HepG2 (cell line): ENCODE measurements around the gene PHF19. TPM values are rescaled to one million over a fixed set of nuclear protein-coding genes. Genes with fewer than 3 reads are reported as not detected.

Experiments
- AGO1 ChIP-seq: fragments of 200-400 bp; formaldehyde crosslinking; IDR thresholded peaks from 2 replicates; pipeline ENCODE4 v1.6.1; 2017; ENCODE audit warnings: mild to moderate bottlenecking, low read depth, low read length, moderate library complexity; ENCODE audit not compliant: poor library complexity, severe bottlenecking
- GLMP ChIP-seq: sonication (generic); formaldehyde crosslinking; IDR thresholded peaks from 2 replicates; pipeline ENCODE4 v1.9.0; 2021; ENCODE audit warnings: missing genetic modification reagents, mild to moderate bottlenecking, borderline replicate concordance
- HES4 ChIP-seq: sonication (generic); formaldehyde crosslinking; IDR thresholded peaks from 2 replicates; pipeline ENCODE4 v1.9.0; 2021; ENCODE audit warnings: mild to moderate bottlenecking, missing genetic modification reagents, borderline replicate concordance
- MYPOP ChIP-seq: sonication (generic); formaldehyde crosslinking; IDR thresholded peaks from 2 replicates; pipeline ENCODE4 v1.8.1; 2023; ENCODE audit warnings: mild to moderate bottlenecking, moderate library complexity, missing genetic modification reagents
- NFKB2 ChIP-seq: sonication (generic); formaldehyde crosslinking; IDR thresholded peaks from 2 replicates; pipeline ENCODE4 v1.4.0; 2020; ENCODE audit warnings: missing genetic modification reagents, borderline replicate concordance
- NFYC ChIP-seq: IDR thresholded peaks from 2 replicates; pipeline ENCODE4 v1.6.1; 2016; ENCODE audit warnings: missing genetic modification reagents, missing compliant biosample characterization
- NKX3-1 ChIP-seq: sonication (generic); formaldehyde crosslinking; IDR thresholded peaks from 2 replicates; pipeline ENCODE4 v1.5.0; 2020; ENCODE audit warnings: missing genetic modification reagents
- PHB2 ChIP-seq: fragments of 450-650 bp; IDR thresholded peaks from 2 replicates; pipeline ENCODE4 v1.6.1; 2018; ENCODE audit not compliant: partially characterized antibody
- REXO4 ChIP-seq: sonication (generic); formaldehyde crosslinking; IDR thresholded peaks from 2 replicates; pipeline ENCODE4 v1.8.0; 2022; ENCODE audit warnings: missing genetic modification reagents, mild to moderate bottlenecking, borderline replicate concordance
- TFDP2 ChIP-seq: sonication (generic); formaldehyde crosslinking; IDR thresholded peaks from 2 replicates; pipeline ENCODE4 v1.4.0; 2020; ENCODE audit warnings: missing genetic modification reagents
- ZBTB20 ChIP-seq: sonication (generic); formaldehyde crosslinking; IDR thresholded peaks from 2 replicates; pipeline ENCODE4 v1.8.1; 2023; ENCODE audit warnings: missing genetic modification reagents, low read depth, mild to moderate bottlenecking, borderline replicate concordance
- ZBTB4 ChIP-seq: sonication (generic); formaldehyde crosslinking; IDR thresholded peaks from 2 replicates; pipeline ENCODE4 v1.4.0; 2020; ENCODE audit warnings: missing genetic modification reagents, mild to moderate bottlenecking, borderline replicate concordance
- ZNF496 ChIP-seq: sonication (generic); formaldehyde crosslinking; IDR thresholded peaks from 2 replicates; pipeline ENCODE4 v1.8.1; 2023; ENCODE audit warnings: mild to moderate bottlenecking, moderate library complexity, missing genetic modification reagents; ENCODE audit not compliant: insufficient replicate concordance
- ZNF572 ChIP-seq: sonication (generic); formaldehyde crosslinking; IDR thresholded peaks from 2 replicates; pipeline ENCODE4 v1.5.1; 2020; ENCODE audit warnings: mild to moderate bottlenecking, missing genetic modification reagents
- ZNF7 ChIP-seq: IDR thresholded peaks from 2 replicates; pipeline ENCODE4 v1.6.1; 2016; ENCODE audit warnings: missing biosample characterization, missing genetic modification reagents
- ZNF713 ChIP-seq: sonication (generic); formaldehyde crosslinking; IDR thresholded peaks from 2 replicates; pipeline ENCODE4 v1.4.0; 2020; ENCODE audit warnings: mild to moderate bottlenecking, missing genetic modification reagents
- ZNF891 ChIP-seq: sonication (generic); formaldehyde crosslinking; IDR thresholded peaks from 2 replicates; pipeline ENCODE4 v1.5.0; 2020; ENCODE audit warnings: mild to moderate bottlenecking, missing genetic modification reagents
- polyA plus RNA-seq, 8 experiments: library from polyadenylated mRNA; depleted of rRNA in 3 of 8; stranded (reverse) in 7 of 8; unstranded in 1 of 8; fragments of >200 nt; fragmentation: Illumina TruSeq in 4 of 8; extraction: Trizol in 4 of 8; gene quantifications; 2 replicates each; pipeline versions ENCODE4 v1.2.1 to v1.2.3, GENCODE V29; 2011 to 2016; ENCODE audit warnings: low read depth in 4 of 8, missing spikeins in 1 of 8, mixed read lengths in 1 of 8; ENCODE audit not compliant: insufficient read depth in 1 of 8
- total RNA-seq, 5 experiments: library from RNA; depleted of rRNA; stranded (reverse); fragments of >200 nt; fragmentation: Illumina TruSeq; extraction: Trizol; gene quantifications; 2 replicates each; pipeline ENCODE4 v1.2.3, GENCODE V29; 2016; ENCODE audit warnings: low read depth in 1 of 5

The PHF19 gene
- total and polyA plus RNA-seq, 2 of the 13 experiments (the other 11 are each of a cell fraction or from before 2014, with no cell fraction given) = 29.7 to 41.3 TPM

- no peak; the same call in 1 of the 2 replicates for TF ChIP-seq ZBTB4 (CRISPR knock-in tag)
- TF ChIP-seq ZNF713 (CRISPR knock-in tag) = no peak
- TF ChIP-seq ZNF572 (CRISPR knock-in tag) = 0 out of 2 replicates have a peak, but pooled peaks have one; percentile 74
- no peak for TF ChIP-seq ZNF496 (CRISPR knock-in tag)
- peak; percentile 61; the same call in 1 of the 2 replicates for TF ChIP-seq NKX3-1 (CRISPR knock-in tag)
- no peak; the same call in 1 of the 2 replicates for TF ChIP-seq HES4 (CRISPR knock-in tag)
- TF ChIP-seq ZNF891 (CRISPR knock-in tag) = peak; percentile 88; the same call in 1 of the 2 replicates
- no peak for TF ChIP-seq REXO4
- no peak for TF ChIP-seq GLMP (CRISPR knock-in tag)
- TF ChIP-seq ZNF7 (CRISPR knock-in tag) = no peak
- TF ChIP-seq NFYC (CRISPR knock-in tag) = peak; percentile 63
- no peak for TF ChIP-seq ZBTB20 (CRISPR knock-in tag)
- peak; percentile 93; the same call in 1 of the 2 replicates for TF ChIP-seq NFKB2 (CRISPR knock-in tag)
- no peak for TF ChIP-seq AGO1
- TF ChIP-seq MYPOP (CRISPR knock-in tag) = peak; percentile 80; the same call in 1 of the 2 replicates
- TF ChIP-seq PHB2 = no peak
- peak; percentile 74; the same call in 1 of the 2 replicates for TF ChIP-seq TFDP2
Measured at GRCh38 chr9:120842685-120843485, 34.1 kb downstream of the PHF19 start, which contains the start of gene PSMD5 (continued).
